GM12878 (cell line): ENCODE measurements around the gene CLEC16A. TPM values are rescaled to one million over a fixed set of nuclear protein-coding genes. Genes with fewer than 3 reads are reported as not detected.

ENCODE experiments used
- ATAC-seq: fragments of 200-7000 bp; cut with Tn5 transposase; 3 replicates; pipeline ENCODE4 v1.9.1; 2020; ENCODE audit warnings: mild to moderate bottlenecking, moderate library complexity
- BruUV-seq: library from RNA; stranded (reverse); fragments of 400-500 nt; replicated peaks from 2 replicates; lab custom pipeline; 2021; lab: Mats Ljungman, UMichigan
- CTCF ChIA-PET: fragments of 300-600 bp; sonication (Branson Sonifier 250); formaldehyde crosslinking; extraction: SDS; loops from one replicate; lab custom pipeline; 2021; ENCODE audit warnings: inconsistent platforms; lab: Yijun Ruan, JAX
- POLR2A ChIA-PET: fragments of 350-600 bp; formaldehyde crosslinking; extraction: SDS; loops from one replicate; lab custom pipeline; 2021; ENCODE audit warnings: inconsistent platforms; lab: Charles Lee
- RAD21 ChIA-PET: fragments of 300-600 bp; sonication (Branson Sonifier 250); formaldehyde crosslinking; loops from one replicate; lab custom pipeline; 2023; ENCODE audit warnings: antibody characterized with exemption; ENCODE audit not compliant: unreplicated experiment; lab: Charles Lee
- SMC1A ChIA-PET: fragments of 300-600 bp; sonication (Branson Sonifier 250); formaldehyde crosslinking; loops from one replicate; lab custom pipeline; 2023; ENCODE audit not compliant: unreplicated experiment, uncharacterized antibody; lab: Charles Lee
- DNase-seq: peaks from one replicate; pipeline ENCODE4 v3.0.0-alpha.2; 2011; ENCODE audit warnings: low read depth, low spot score
- FAIRE-seq: peaks from 3 replicates; lab custom pipeline; 2011; peaks lifted over from hg19 to GRCh38; lab: Jason Lieb, UNC
- H2AFZ ChIP-seq: 2 replicates; pipeline ENCODE4 v1.6.0; 2011; ENCODE audit warnings: low read depth, low read length, control low read depth; ENCODE audit not compliant: control insufficient read depth
- H3K27ac ChIP-seq: 2 replicates; pipeline ENCODE4 v1.5.1; 2011; ENCODE audit warnings: control low read depth; ENCODE audit not compliant: control insufficient read depth, insufficient read depth
- H3K27me3 ChIP-seq, 2 experiments: replicated peaks in 1 of 2; 2 replicates each; pipeline versions ENCODE4 v1.6.0 to v1.6.1; 2011; ENCODE audit warnings: low read length in 1 of 2; ENCODE audit not compliant: control insufficient read depth in 2 of 2, insufficient read depth in 2 of 2
- H3K36me3 ChIP-seq, 2 experiments: 2 replicates each; pipeline ENCODE4 v1.5.1; 2011; ENCODE audit warnings: low read length in 1 of 2; ENCODE audit not compliant: control insufficient read depth in 2 of 2, insufficient read depth in 2 of 2
- H3K4me1 ChIP-seq: 2 replicates; pipeline ENCODE4 v1.6.1; 2011; ENCODE audit warnings: mild to moderate bottlenecking, low read length, moderate library complexity, mixed read lengths; ENCODE audit not compliant: control insufficient read depth, insufficient read depth
- H3K4me2 ChIP-seq: 2 replicates; pipeline ENCODE4 v1.6.0; 2011; ENCODE audit warnings: control low read depth; ENCODE audit not compliant: control insufficient read depth, insufficient read depth
- H3K4me3 ChIP-seq: fragments of 200-600 bp; sonication (generic); 2 replicates; pipeline ENCODE4 v1.5.1; 2016
- H3K79me2 ChIP-seq: 2 replicates; pipeline ENCODE4 v1.6.0; 2011; ENCODE audit warnings: low read length; ENCODE audit not compliant: control insufficient read depth, insufficient read depth
- H3K9ac ChIP-seq: 2 replicates; pipeline ENCODE4 v1.8.0; 2011; ENCODE audit warnings: low read length, control low read depth, mixed read lengths; ENCODE audit not compliant: control insufficient read depth, insufficient read depth
- H3K9me3 ChIP-seq: replicated peaks from 3 replicates; pipeline ENCODE4 v1.5.1; 2011; ENCODE audit warnings: mild to moderate bottlenecking, low read length; ENCODE audit not compliant: control insufficient read depth, insufficient read depth
- H4K20me1 ChIP-seq: 2 replicates; pipeline ENCODE4 v1.6.0; 2011; ENCODE audit not compliant: control insufficient read depth, insufficient read depth
- BCL11A ChIP-seq: IDR thresholded peaks from 2 replicates; pipeline ENCODE4 v1.6.1; 2011; ENCODE audit warnings: low read depth, low read length
- BCL3 ChIP-seq: IDR thresholded peaks from 2 replicates; pipeline ENCODE4 v1.6.1; 2011; ENCODE audit warnings: borderline replicate concordance, low read depth, mild to moderate bottlenecking, moderate library complexity, low read length; ENCODE audit not compliant: insufficient read depth, poor library complexity, severe bottlenecking
- BRCA1 ChIP-seq: IDR thresholded peaks from 2 replicates; pipeline ENCODE4 v1.6.1; 2011; ENCODE audit warnings: low read depth, low read length, improper control_type of control experiment
- CBX3 ChIP-seq: fragments of 200-600 bp; sonication (generic); IDR thresholded peaks from 2 replicates; pipeline ENCODE4 v1.6.1; 2016; ENCODE audit warnings: low read depth, borderline replicate concordance
- FOXM1 ChIP-seq: IDR thresholded peaks from 2 replicates; pipeline ENCODE4 v1.6.1; 2012; ENCODE audit warnings: low read depth, mild to moderate bottlenecking, inconsistent platforms, low read length, moderate library complexity
- MYC ChIP-seq: IDR thresholded peaks from 2 replicates; pipeline ENCODE4 v1.6.1; 2011; ENCODE audit warnings: mild to moderate bottlenecking, low read length, moderate library complexity, inconsistent platforms; ENCODE audit not compliant: insufficient read depth, insufficient replicate concordance, insufficient read length, severe bottlenecking
- POLR2AphosphoS2 ChIP-seq: IDR thresholded peaks from 2 replicates; pipeline ENCODE4 v1.6.1; 2011; ENCODE audit warnings: low read depth, mild to moderate bottlenecking, low read length, improper control_type of control experiment, moderate library complexity
- RAD21 ChIP-seq: IDR thresholded peaks from 2 replicates; pipeline ENCODE4 v1.6.1; 2011; ENCODE audit warnings: mild to moderate bottlenecking, low read depth, low read length, moderate library complexity; ENCODE audit not compliant: insufficient read depth
- RELA ChIP-seq: fragments of 450-650 bp; IDR thresholded peaks from 2 replicates; pipeline ENCODE4 v1.8.0; 2014; ENCODE audit warnings: borderline replicate concordance; ENCODE audit not compliant: partially characterized antibody
- SIN3A ChIP-seq: IDR thresholded peaks from 2 replicates; pipeline ENCODE4 v1.6.1; 2012; ENCODE audit warnings: low read depth, low read length, improper control_type of control experiment
- SMARCA5 ChIP-seq: fragments of 450-650 bp; IDR thresholded peaks from 2 replicates; pipeline ENCODE4 v1.6.1; 2017; ENCODE audit warnings: mild to moderate bottlenecking
- SREBF2 ChIP-seq: IDR thresholded peaks from 2 replicates; pipeline ENCODE4 v1.6.1; 2012; ENCODE audit warnings: mild to moderate bottlenecking, low read length
- TCF12 ChIP-seq: IDR thresholded peaks from 2 replicates; pipeline ENCODE4 v1.6.1; 2011; ENCODE audit warnings: low read depth, mild to moderate bottlenecking, low read length
- ZBED1 ChIP-seq: IDR thresholded peaks from 2 replicates; pipeline ENCODE4 v1.6.1; 2016; ENCODE audit warnings: borderline replicate concordance
- ZBTB4 ChIP-seq: fragments of 450-650 bp; formaldehyde crosslinking; IDR thresholded peaks from 2 replicates; pipeline ENCODE4 v1.4.0; 2022; ENCODE audit warnings: mild to moderate bottlenecking, moderate library complexity
- ZZZ3 ChIP-seq: IDR thresholded peaks from 2 replicates; pipeline ENCODE4 v1.6.1; 2011; ENCODE audit warnings: low read depth; ENCODE audit not compliant: control insufficient read depth, insufficient read length
- WGBS: methylation state at CpG from one replicate; pipeline ENCODE4 v1.1.6; 2016; ENCODE audit warnings: low lambda C conversion rate; ENCODE audit not compliant: insufficient replicate concordance, insufficient coverage; ENCODE audit errors: missing lambda C conversion rate; 5-methylcytosine and 5-hydroxymethylcytosine counted together
- in situ Hi-C: fragments of 300-500 bp; cut with MboI; formaldehyde crosslinking; loops from 9 replicates; pipeline ENCODE4 v1.14.3; 2018; ENCODE audit warnings: mixed read lengths
- intact Hi-C: fragments of 100-400 bp; cut with micrococcal nuclease; formaldehyde crosslinking; loops from one replicate; pipeline ENCODE4 v1.14.2; 2022; ENCODE audit not compliant: unreplicated experiment
- polyA plus RNA-seq, 11 experiments: library from polyadenylated mRNA; depleted of rRNA in 4 of 11; unstranded in 6 of 11; stranded (reverse) in 5 of 11; fragments of >200 nt; fragmentation: Nextera tagmentation in 4 of 11; fragmentation: Illumina TruSeq in 1 of 11; extraction: Ambion mirVana in 4 of 11; extraction: Trizol in 1 of 11; gene quantifications; 1 replicate in 1 of 11; 2 replicates in 10 of 11; pipeline versions ENCODE4 v1.2.1 to v1.2.3, GENCODE V29; 2011 to 2016; ENCODE audit warnings: inconsistent platforms in 2 of 11, missing spikeins in 2 of 11, low read depth in 1 of 11
- total RNA-seq, 4 experiments: library from RNA; depleted of rRNA in 3 of 4; stranded (reverse); fragments of >200 nt in 3 of 4; fragmentation: Illumina TruSeq in 1 of 4; extraction: Trizol in 1 of 4; gene quantifications; 2 replicates each; pipeline versions ENCODE4 v1.2.1 to v1.2.3, GENCODE V29; 2013 to 2021

The CLEC16A gene
- total and polyA plus RNA-seq, 10 of the 15 experiments (the other 5 are each of a cell fraction or from before 2014, with no cell fraction given) = 1.5 to 28.8 (median 19.2) TPM

- no peak for TF ChIP-seq ZZZ3
- TF ChIP-seq BCL3 = peak; percentile 94
- no peak for TF ChIP-seq CBX3
- 0 out of 2 replicates have a peak, but pooled peaks have one; percentile 32 for TF ChIP-seq SMARCA5
These were observed 14.3 kb upstream of the CLEC16A start (continued) for GRCh38 chr16:10929853-10930754.

DNA sequence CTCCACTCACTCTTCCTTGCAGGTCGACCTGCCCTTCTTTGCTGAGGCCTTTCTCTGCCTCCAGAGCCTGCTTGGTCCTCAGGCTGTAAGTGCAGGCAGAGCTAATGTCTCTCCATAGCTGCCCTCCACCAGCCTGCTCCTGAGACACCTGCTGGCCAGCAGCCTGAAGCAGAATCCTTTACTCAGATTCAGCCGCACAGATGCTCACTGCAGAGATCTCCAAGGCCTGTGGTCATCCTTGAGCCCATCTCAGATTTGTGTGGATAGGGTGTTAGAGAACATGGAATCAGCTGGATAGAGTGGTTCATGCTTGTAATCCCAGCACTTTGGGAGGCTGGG lies 13.6 kb upstream of the CLEC16A start:
- Histone ChIP-seq H3K4me3 (no peak overlapping the region), H3K9ac (no peak overlapping the region), H3K36me3 (peaks cover 2% of the 10 kb centered on the region in 2 experiments; a peak in 3 of 4 replicates), H4K20me1 (no peaks in the 10 kb centered on the region; the same call in 1 of the 2 replicates), H3K4me2 (no peak overlapping the region), H3K4me1 (peaks cover 3% of the 10 kb centered on the region), H3K79me2 (peaks cover 6% of the 10 kb centered on the region), H3K27ac (no peak overlapping the region), H3K27me3 (no peaks in the 10 kb centered on the region), H3K9me3 (no peaks in the 10 kb centered on the region), H2AFZ (no peak overlapping the region)
- RAD21 ChIA-PET = interaction anchor here (0.8 kb wide), 1 partner anchor 21 kb away, joined by 3 read pairs; no protein-coding TSS in a partner anchor
- FAIRE-seq = no peak
- 50% methylated on average over 2 of the region's 2 CpGs for WGBS
- BruUV-seq = no TSS peak
- ATAC-seq = peak; percentile 42
- CTCF ChIA-PET = interaction anchor here (0.6 to 1.1 kb wide), 3 partner anchors 10 to 191 kb away, joined by 3 to 5 read pairs (median 3); no protein-coding TSS in a partner anchor
- POLR2A ChIA-PET = interaction anchor here (1.2 kb wide), 2 partner anchors 9 to 24 kb away, joined by 3 to 4 read pairs; no protein-coding TSS in a partner anchor
- in situ Hi-C loops = no loop called here
- DNase-seq = no peak
- intact Hi-C loops = no loop called here
- SMC1A ChIA-PET = interaction anchor here (1.2 kb wide), 2 partner anchors 9 to 39 kb away, joined by 3 read pairs; no protein-coding TSS in a partner anchor
- TF ChIP-seq FOXM1 = no peak
- TF ChIP-seq RAD21 = 0 out of 2 replicates have a peak, but pooled peaks have one; percentile 20
- TF ChIP-seq ZBED1 = 0 out of 2 replicates have a peak, but pooled peaks have one; percentile 20
- no peak for TF ChIP-seq SIN3A
- TF ChIP-seq BRCA1 = no peak
- no peak for TF ChIP-seq RELA
- TF ChIP-seq TCF12 = no peak
- TF ChIP-seq POLR2AphosphoS2 = peak; percentile 24; the same call in 1 of the 2 replicates
- TF ChIP-seq MYC = no peak
- no peak for TF ChIP-seq ZBTB4
- TF ChIP-seq BCL11A = no peak
- no peak for TF ChIP-seq SREBF2
